Measurements from ENCODE around the gene CPED1.

CPED1 gene

DNA sequence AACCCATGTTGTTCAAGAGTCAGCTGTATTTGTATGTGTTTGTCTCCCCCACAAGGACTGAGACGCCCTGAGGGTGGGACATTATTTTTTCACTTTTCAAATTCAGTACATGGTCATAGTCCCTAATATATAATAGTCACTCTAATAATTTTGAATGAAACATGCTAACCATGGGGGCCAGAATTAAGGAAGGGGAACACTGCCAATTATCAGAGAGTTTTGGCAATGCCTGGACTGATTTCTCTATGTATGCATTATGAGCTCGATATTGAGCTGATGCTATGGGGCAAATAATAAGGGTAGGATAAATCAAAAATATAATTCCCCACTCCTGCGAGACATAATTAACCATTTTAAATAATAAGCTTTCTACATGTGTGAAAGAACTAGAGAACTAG is 87.4 kb downstream of the CPED1 start:
- no peak for FAIRE-seq

DNA sequence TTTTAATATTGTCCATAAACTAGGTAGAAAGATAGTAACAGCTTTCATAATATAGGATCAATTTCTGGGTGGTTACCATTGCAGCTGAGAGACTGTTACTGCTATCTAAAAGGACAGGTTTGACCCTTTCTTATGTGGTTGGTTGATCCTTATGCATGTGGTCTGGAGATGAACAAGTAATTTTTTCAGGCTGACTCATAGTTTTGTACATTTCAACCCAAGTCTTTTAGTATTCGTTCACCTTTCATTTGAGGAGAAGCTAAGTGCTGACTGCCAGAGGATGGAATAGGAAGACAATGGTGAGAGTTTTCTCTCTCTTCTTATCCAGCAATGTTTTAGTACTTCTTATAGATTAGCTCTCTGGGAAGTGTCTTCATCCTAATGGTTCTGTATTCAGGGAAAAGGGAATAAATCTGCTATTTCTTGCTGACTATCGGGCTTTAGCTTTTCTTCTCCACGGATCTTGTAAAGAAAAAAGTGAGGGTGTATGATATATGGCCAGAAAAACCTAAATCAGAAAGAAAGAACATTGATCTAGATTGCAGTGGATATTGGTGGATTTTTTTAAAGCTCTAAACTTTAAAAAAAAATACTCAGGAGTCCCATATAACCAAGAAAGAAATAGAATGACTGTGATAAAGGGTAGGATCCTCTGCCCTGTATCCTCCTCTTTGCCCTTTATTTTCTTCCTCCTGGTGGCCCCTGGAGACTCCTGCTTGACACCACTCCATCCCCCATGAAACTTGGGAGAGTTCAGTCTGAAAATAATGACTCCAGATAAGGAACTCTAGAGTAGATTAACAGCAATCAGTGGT is 88.0 kb downstream of the CPED1 start:
- FAIRE-seq: no peak

DNA sequence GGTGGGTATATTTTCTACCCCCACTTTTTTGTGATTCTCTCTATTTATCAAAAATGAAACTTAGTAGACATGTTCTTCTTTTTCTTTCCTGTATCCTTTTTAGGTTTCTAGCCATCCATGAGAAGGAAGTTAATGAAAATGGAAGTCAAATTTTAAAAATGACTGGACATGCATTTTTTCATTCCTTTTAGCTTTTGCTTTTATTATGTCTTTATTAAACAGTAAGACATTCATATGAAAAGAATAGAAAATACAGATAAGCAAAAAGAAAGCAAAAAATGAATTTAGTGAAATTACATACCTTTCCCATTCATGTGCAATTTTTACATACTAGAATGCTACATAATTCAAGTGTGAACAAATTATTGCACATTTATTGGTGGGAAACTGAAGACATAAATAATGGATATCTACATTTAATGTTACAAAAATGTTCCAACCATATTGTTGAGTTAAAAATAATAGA is 88.7 kb downstream of the CPED1 start:
- no peak for FAIRE-seq

DNA sequence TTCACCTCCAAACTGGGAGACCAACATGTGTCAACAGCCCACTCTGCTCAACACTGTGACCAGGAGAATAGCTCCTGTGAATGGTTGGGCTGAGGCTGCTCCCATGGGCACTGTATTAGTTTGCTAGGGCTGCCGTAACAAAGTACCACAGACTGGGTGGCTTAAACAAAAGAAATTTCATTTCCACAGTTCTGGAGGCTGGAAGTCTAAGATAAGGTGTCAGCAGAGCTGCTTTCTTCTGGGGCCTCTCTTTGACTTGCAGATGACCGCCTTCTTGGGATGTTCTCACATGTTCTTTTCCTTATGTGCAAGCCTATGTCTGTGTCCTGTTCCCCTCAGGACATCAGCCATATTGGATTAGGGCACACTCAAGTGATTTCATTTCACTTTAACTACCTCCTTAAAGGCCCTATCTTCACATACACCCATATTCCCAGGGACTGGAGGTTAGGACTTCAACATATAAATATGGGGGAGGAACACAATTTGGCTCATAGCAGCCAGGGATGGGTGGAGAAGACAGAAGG is 90.3 kb downstream of the CPED1 start:
- FAIRE-seq: no peak

DNA sequence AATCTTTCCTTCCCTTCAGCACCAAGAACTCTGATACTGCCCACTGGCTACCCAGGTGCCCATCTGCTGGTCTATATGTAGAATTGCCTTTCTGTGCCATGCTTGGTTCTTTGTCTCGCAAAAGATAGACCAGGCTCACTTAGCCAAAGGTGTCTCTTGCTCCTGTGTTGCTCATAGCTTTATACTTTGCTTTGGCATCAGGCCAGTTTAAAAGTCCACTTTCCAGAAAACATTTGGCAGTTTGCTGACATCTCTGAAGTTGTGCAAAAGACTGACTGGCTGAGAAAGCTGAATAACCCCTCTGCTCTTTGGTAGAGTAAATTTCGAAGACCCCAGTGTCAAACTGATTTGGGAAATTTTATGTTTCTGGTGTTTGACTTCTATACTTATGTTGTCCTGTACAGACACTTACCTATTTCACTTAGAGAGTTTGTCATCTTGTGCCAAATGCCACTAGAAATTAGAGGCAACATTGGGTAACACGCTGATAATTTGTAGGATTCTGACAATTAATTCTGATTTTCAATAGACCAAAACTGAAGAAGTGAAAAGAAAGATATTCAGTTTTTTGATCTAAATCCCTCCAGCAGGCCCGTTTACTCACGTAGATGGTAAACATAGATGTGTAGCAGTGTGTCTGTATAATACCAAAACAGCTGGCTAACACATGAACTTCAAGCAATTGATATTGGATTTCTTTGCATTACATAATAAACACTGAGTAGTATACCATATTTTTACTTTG is 91.1 kb downstream of the CPED1 start:
- no peak for FAIRE-seq

DNA sequence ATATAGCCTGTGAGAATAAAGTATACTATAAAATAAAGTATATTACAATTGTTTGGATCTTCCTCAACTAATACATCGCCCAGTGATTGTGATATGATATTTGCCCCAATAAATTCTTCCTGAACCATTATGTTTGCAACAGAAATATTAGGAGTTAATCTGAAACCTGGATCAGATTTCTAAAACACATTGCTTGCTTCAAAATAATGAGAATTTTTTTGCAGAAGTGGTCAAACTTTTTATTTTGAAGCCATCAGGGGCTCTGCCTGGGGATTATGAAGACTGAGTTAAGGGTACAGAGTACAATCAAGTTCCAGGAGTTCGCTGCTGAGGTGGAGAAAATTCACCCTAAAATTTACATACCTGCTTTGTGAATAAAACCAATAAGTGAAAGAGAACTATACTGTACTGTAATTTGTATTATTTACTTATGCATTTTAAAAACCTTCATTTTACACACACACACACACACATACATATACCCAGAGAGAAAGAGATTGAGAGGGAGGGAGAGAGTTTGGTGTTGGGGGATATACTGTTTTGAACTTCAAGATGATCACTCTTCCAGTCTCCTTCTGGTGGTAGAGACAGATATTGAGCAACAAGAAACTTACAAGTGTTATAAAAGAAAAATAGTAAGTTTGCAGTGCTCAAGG is 91.9 kb downstream of the CPED1 start:
- FAIRE-seq: no peak

DNA sequence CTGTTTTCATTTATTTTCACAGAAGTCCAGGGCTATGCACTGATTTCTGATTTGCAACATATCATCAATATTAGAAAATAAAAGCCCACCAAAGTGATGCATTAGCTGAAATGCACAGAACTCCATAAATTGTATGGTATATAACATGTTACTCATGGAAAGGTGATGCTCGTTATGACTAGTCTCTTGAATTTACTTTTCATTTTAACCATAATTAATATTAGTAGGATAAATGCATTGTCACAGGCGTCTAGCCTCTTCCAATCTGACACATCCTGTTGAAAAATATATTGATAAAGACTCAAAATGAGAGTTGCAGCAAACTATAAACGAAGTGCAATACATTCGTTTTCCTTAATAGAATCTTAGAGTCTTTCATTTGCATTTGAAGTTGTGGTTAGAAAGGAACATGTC is 92.4 kb downstream of the CPED1 start:
- FAIRE-seq: no peak

DNA sequence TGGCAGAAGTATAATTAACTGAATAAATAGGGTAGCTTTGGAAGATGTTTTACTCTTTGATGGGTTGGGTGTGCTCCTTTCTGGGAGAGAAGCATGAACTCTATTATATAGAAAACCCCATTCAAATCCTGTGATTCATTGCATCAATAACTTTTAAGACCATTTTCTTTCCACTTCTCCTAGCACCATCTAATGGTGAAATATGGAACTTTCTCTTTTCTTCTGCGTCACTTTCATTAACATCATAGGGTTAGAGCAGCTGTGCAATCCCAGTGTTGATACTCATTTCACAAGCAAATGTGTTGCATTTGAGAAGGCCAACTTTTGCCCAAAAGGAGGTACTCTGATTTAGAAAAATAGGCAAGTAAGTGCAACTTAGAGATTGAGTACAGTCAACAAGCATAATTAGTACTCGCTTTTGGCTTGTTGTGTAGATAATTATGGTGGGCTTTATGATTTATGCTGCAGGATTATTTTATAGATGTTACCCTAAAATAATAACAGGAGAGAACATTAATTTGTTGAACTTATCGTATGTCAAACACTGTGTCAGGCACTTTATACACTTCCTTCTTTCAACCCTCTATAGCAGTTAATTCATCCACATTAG is 92.9 kb downstream of the CPED1 start:
- FAIRE-seq: peak; percentile 96

DNA sequence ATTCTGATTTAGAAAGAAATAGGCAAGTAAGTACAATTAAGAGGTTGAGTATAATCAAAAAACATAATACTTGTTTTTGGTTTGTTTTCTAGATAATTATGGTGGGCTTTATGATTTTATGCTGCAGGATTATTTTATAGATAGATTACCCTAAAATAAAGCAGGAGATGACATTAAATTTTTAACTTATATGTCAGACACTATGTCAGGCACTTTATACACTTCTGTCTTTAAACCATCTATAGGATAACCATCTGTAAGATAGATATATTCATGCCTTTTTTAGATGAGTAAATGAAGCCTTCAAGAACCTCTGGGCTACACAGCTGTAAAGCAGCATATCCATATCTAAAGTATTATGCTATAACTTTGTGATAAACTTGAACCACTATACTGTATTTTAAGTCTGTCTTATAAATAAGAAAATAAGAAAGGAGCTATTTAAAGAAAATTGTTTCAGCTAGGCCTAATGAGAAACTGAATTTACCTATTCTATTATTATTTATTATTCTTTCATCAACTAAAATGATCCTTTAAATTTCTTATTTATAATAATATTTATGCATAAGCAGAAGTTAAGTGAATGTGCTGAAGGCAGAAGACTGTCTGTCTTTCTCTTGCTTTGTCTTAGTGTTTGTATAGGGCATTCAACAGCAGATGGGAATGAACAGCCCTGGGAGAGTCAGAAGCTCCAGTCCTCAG is 94.0 kb downstream of the CPED1 start:
- no peak for FAIRE-seq

DNA sequence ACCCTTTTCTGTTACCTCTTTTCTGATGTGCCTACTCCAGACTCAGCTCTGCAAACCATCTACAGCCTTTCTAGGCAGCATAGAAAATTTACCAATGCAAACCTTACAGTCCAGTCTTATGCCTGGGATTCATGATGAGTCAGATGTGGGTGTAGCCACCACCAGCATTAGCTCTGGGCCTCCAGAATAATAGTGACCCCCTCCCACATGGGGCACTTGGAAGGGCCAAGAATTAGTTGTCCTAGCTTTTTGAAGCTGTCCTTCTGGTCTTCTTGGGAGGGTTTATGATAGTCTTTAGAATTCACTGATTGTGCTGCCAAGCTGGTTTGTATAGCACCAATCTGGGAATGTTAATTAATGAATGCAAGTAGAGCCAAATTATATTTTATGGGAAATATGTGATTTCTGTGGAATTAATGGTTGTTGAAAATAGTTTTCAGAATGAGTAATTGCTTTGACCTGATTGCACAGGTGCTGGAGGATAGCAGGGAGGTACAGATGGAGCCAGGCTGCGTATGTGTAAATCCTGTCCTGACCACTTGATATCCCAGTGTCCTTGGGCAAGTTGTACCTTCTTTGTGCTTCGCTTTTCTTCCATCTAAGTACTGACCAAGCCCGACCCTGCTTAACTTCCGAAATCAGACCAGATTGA is 94.8 kb downstream of the CPED1 start:
- FAIRE-seq: no peak

DNA sequence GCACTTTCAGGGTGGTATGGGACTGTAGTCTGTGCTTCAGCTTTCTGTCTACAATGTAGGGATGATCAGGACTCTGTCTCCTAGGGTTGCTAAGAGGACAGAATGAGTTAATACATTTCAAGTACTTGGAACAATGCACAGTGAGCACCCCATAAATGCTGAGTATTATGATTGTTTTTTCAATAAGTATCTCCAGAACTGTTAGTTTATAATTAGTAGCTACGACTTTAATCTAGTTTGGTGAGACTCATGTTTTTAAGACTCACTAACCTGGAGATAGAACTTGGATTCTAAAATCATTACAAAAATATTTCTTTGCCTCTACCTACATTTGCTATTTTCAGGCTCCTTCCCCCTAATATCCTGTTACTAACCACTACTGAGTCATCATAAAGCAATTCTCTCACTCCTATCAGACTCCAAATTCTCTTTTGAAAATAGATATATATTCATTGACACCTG is 95.3 kb downstream of the CPED1 start:
- no peak for FAIRE-seq

DNA sequence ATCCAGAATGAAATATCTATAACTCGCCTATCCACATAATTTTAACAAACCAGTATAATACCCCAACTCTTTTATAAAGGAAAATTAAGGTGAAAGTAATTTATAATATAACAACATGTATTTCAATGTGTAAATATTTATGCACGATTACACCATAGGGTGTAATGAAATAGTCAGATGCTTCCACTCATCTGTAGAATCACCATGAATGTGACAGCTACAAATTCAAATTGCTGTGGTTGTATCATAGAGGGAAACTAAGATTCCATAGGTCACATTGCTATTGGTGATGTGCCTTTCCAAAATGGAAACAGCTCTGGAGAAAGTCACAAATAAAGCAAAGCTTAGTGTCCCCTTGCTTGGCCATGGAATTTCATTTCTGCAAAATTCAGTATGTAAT is 95.7 kb downstream of the CPED1 start:
- no peak for FAIRE-seq

DNA sequence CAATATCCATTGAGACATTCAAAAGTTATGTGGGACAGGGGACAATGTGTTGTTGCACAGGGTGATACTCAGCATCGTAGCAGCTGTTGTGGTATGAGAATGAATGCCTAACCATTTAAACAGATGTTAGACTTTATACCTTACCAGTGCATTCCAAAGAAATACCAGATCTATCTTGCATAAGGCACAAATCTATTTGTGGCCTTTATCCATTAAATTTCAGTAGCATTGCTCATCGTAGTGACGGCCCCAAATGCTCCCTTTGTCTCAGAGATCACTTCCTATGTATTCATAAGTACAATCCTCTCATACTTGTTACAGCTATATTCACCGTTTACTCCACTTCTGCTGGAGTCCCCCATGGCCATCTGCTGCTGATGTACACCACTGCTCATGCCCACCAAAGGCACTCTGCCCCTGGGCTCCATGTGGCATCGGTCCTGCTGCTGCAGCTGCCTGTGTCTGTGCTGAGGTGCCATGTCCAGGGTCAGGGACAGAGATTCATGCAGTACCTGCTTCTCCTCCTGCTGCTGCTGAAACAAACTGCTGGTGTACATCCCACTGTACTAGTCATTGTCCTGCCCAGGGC is 96.3 kb downstream of the CPED1 start:
- no peak for FAIRE-seq

DNA sequence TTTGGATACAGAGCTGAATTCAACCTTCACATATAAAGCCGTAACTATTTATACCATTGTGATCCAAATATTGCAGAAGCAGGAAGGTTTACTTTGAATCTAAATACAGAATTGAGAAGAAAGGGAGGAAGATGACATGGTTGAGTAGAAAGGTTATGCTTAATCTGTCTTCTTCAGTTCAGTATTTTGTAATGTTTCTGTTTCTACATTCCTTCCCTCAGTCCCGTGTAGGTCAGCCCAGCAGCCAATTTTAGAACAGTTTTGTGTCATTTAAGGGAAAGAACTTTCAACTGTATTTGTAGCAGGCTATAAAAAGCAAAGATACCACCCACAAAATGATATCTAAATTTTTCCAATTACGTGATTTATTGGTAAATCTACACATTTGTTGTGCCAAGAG is 97.4 kb downstream of the CPED1 start:
- no peak for FAIRE-seq

DNA sequence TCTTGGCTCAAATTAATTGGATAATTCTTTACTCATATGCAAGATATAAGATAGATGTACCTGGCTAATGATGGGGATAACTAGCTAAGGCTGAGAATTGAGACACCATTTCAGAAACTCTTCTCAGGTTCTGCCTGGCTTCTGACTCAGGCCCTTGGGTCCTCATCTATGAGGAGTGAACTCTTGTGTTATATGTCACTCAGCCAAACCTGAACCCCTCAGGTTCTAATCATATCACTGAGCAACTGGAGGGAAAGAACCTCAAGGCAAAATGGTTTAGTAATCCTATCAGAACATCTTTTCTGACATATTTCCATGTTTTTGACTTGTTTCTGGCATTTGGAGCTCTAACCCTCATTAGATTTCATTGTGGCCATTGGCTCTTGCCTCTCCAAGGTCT is 100.4 kb downstream of the CPED1 start:
- no peak for FAIRE-seq

DNA sequence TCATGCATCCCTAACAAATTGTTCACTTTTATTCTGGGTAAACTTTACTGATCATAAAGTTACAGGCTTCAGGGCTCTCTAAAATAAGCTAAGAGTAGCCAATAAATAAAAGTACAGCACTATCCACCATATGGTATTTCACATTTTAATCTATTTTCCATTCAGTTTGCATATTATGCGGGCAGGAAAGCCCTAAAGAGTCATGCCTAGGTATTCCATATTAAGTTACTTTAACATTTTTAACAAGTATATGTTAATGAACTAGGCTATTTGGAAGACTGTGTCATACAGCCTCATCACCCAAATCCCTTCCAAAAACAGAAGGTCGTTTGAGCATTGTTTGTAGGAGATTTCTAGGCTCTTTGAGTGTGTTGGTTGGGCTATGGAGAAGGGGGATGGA is 106.3 kb downstream of the CPED1 start:
- FAIRE-seq: no peak

DNA sequence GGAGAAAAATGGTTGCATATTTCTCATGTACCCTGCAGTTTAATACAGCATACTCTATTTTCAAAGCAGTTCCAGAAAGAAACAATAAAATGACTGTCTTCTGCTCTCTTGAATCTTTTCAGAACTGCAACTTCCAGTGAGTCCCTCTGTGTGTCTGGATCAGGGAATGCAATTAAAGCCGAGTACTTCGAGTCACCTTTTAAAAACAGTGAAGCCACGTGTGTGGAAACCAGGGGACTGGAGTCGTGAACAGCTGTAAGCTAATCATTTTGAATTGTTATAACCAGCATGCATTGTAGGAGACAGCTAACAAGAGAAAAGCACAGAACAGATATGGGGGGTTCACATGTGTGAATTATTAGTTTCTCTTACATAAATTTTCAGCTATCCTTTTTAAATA is 109.1 kb downstream of the CPED1 start:
- FAIRE-seq: no peak

DNA sequence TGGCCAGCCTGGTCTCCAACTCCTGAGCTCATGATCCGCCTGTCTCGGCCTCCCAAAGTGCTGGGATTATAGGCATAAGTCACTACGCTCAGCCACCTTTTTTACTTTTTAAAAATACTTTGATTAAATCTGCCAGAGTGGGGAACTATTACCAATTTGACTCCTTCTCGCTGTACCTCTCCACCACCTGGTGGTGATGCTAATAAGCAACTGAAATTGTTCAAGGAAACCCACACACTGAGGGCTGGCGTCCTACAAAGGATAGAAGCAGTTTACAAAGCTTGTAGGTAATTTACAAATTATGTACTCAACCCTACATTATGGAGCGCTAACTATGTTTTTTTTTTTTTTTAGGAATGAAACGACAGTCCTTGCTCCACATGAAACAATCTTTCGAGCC is 111.1 kb downstream of the CPED1 start:
- no peak for FAIRE-seq

DNA sequence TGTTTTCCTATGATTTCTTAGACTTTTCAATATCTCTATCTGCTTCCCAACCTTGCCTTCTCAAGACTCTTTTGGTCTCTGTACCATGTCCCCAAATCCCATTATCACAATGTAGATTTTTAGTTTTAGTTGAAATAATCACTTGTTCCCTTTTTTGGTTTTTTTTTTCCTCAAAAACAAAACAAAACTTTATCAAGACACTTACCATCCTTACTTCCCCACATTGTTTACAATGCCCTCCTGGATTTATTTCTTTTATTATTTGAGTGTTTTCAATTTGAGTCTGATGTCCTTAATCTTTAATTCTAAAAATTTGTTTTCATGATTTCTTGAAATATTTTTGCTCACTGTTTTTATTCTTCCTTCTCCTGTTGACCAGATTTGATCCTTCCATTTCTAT is 112.6 kb downstream of the CPED1 start:
- FAIRE-seq: no peak

DNA sequence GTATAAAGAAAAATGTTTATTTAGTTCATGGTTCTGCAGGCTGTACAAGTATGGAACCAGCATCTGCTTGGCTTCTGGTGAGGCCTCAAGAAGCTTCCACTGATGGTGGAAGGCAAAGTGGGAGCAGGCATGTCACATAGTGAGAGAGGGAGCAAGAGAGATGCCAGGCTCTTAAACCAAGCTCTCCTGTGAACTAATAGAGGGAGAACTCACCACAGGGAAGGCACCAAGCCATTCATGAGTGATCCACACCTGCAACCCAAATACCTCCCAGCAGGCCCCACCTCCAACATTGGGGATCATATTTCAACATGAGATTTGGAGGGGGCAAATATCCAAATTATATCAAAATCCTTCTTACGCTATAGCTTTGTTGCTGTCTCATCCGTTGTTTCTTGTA is 113.1 kb downstream of the CPED1 start:
- FAIRE-seq: no peak

DNA sequence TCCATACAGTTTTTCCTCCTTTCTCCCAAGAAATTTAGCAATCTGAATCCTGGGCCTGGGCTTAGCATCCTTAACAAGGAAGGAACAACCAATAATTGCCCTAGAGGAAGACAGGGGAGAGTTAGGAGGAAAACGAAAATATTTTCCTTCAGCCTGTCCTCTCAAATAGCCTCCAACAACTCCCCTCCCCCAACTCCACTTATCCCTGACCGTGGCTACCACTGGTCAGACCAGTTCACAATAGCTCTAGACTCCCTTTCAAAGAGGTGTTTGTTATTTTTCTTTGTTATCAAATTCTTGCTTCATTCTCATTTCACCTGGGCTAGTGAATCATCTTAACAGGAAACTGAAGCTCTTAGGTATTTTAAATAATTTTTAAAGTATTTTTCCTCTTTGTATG is 114.1 kb downstream of the CPED1 start:
- FAIRE-seq: no peak
